ENCODE data around the gene TRERF1. TPM values are rescaled to one million over a fixed set of nuclear protein-coding genes. Genes with fewer than 3 reads are reported as not detected.

Gene TRERF1
- total RNA-seq, 4 donors from 2014 or later: 6.9 to 12.1 (median 8.8) TPM

DNA sequence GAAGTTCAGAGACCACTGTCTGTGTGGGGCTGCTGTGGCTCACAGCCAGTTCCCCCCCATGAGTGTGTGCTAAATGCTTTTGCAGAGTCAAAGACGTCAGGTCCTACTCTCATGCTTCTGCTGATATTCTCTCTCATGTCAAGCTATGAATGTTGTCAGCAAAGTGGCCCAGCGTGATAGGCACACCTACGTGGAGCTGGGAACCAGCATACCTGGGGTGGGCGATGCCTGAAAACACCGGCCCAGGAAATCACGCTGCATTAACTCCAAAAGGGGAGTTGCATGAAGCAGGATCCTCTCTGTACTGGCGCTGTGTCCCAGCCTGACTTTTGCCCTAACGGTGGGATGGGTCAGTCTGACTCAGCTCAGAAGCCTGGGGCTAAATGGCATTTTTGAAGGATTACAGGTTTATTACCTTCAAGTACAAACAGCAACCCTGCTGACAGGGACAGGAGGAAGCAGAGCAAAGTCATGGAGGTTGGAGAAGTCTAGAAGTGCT lies 225.0 kb downstream of the TRERF1 start:
- TF ChIP-seq, protein P1, sequence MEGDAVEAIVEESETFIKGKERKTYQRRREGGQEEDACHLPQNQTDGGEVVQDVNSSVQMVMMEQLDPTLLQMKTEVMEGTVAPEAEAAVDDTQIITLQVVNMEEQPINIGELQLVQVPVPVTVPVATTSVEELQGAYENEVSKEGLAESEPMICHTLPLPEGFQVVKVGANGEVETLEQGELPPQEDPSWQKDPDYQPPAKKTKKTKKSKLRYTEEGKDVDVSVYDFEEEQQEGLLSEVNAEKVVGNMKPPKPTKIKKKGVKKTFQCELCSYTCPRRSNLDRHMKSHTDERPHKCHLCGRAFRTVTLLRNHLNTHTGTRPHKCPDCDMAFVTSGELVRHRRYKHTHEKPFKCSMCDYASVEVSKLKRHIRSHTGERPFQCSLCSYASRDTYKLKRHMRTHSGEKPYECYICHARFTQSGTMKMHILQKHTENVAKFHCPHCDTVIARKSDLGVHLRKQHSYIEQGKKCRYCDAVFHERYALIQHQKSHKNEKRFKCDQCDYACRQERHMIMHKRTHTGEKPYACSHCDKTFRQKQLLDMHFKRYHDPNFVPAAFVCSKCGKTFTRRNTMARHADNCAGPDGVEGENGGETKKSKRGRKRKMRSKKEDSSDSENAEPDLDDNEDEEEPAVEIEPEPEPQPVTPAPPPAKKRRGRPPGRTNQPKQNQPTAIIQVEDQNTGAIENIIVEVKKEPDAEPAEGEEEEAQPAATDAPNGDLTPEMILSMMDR (IDR thresholded peaks at IDR 0.05): no peak
- no peak for TF ChIP-seq POLR2A (IDR thresholded peaks at IDR 0.05)
- 37 to 45% methylated on average over 8 of the region's 8 CpGs for WGBS, 2 donors
- intact Hi-C loops (cut with DNase I; ENCODE audit: low total_unique reads): no loop called here
- H3K4me3 ChIP-seq (ENCODE audit: low read depth, poor library complexity, severe bottlenecking): no peak overlapping the region
- no peak for DNase-seq (ENCODE audit: low spot score in 2 of 2)

DNA sequence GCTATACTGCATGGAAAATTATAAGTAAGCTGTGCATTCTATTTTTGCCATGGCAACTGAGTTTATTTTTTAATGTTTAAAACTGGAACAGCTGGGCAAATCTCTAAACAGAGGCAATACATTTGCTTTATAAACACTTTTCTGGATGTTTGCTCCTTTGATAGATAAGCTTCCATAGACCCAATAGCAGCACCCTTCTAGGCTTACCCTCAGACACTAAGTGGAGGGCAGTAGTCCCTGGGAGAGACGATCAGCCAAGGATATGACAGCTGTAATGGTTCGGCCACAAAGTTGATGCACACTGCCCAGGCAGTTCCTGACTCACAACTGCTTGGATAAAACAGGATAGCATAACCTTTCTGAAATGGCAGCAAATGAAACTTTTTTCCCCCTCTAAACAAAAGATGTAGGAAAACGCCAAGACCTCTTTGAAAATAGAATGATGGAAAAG lies 225.5 kb downstream of the TRERF1 start:
- no peak overlapping the region for H3K4me3 ChIP-seq (ENCODE audit: low read depth, poor library complexity, severe bottlenecking)
- TF ChIP-seq POLR2A (IDR thresholded peaks at IDR 0.05): no peak
- TF ChIP-seq, protein P1 (IDR thresholded peaks at IDR 0.05): no peak
- no peak for DNase-seq (ENCODE audit: low spot score in 2 of 2)
- 38 to 39% methylated on average over 3 of the region's 3 CpGs for WGBS, 2 donors
- intact Hi-C loops (cut with DNase I; ENCODE audit: low total_unique reads): no loop called here

DNA sequence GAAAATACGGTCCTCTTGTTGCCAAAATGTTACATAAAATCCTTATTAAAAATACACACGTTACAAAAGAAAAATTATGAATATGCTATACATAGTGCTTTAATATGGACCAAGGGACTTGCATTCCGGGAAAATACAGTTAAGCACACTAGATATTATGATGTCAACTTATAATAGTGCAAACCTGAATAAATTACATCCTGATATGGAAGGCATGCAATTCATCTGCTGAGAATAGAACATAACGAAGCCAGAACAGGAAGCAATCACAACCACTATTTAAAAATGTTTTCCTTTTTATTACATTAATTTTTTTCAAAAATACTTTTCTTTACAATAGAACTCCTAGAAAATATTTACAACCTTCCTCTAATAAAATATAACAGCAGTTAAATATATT lies 226.3 kb downstream of the TRERF1 start:
- WGBS, 2 donors: 49 to 55% methylated on average over 4 of the region's 4 CpGs

DNA sequence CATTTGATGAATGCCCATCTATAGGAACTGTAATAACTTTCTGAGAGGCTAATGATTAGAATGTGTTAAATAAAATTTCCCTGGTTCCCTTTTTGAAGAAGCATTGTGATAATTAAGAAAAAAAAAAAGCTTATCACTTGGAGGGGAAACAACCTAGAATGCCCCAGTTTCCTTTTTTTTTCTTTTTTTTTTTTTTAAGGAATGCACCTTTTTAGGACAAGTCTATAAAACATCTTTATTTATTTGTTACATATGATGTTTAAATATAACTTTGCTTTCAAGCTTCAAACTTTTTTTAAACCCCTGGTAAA lies 226.7 kb downstream of the TRERF1 start:
- TF ChIP-seq, protein P1 (IDR thresholded peaks at IDR 0.05): no peak
- no peak for TF ChIP-seq POLR2A (IDR thresholded peaks at IDR 0.05)
- intact Hi-C loops (cut with DNase I; ENCODE audit: low total_unique reads): no loop called here
- no peak for DNase-seq (ENCODE audit: low spot score in 2 of 2)
- no peak overlapping the region for H3K4me3 ChIP-seq (ENCODE audit: low read depth, poor library complexity, severe bottlenecking)

More for the DNA sequence above, 226.3 kb downstream of the TRERF1 start:
- intact Hi-C loops (cut with DNase I; ENCODE audit: low total_unique reads): no loop called here
- TF ChIP-seq POLR2A (IDR thresholded peaks at IDR 0.05): no peak
- TF ChIP-seq, protein P1 (IDR thresholded peaks at IDR 0.05): no peak
- no peak for DNase-seq (ENCODE audit: low spot score in 2 of 2)
- no peak overlapping the region for H3K4me3 ChIP-seq (ENCODE audit: low read depth, poor library complexity, severe bottlenecking)

DNA sequence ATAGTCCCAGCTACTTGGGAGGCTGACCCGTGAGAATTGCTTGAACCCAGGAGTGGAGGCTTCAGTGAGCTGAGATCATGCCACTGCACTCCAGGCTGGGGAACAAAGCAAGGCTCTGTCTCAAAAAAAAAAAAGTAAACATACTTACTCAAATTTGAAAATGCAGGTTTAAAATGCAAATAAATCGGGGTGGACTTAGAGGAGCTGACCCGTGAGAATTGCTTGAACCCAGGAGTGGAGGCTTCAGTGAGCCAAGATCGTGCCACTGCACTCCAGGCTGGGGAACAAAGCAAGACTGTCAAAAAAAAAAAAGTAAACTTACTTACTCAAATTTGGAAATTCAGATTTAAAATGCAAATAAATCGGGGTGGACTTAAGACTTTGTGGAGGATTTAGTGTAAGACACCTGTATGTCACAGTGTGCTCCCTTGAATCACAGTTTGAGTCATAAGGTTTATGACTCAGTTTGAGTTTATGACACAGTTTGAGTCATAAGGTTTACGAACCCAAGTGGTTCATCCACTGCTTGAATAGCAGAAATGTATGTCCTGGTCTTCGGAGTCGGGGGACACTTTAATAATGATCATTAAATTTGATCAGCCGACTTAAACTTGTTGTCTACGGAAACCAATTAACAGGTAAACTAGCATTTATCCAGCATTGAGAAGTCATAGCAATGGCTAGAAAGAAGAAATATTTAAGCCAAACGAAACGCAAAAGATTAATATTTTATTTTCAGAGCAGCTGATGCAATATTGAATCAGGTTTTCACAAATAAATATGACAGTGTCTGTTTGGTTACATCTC lies 227.3 kb downstream of the TRERF1 start:
- H3K4me3 ChIP-seq (ENCODE audit: low read depth, poor library complexity, severe bottlenecking): no peak overlapping the region
- no peak for DNase-seq (ENCODE audit: low spot score in 2 of 2)
- 65 to 75% methylated on average over 12 of the region's 12 CpGs for WGBS, 2 donors
- no peak for TF ChIP-seq POLR2A (IDR thresholded peaks at IDR 0.05)
- TF ChIP-seq, protein P1 (IDR thresholded peaks at IDR 0.05): no peak
- intact Hi-C loops (cut with DNase I; ENCODE audit: low total_unique reads): no loop called here

Data from lower leg skin (tissue), 4 donors.